Activated CD4-positive, CD25-positive, alpha-beta regulatory T cell (primary cell): Measurements from ENCODE around the gene PHLDA2.
"Not testable (repeated sequence)": the region's sequence is repeated elsewhere in the genome, so short reads cannot be mapped to it uniquely, and the experiment has no call there.

ENCODE experiments used
- DNase-seq, 4 experiments: peaks; one replicate each; lab custom pipeline; 2025; lab: John Stamatoyannopoulos, UW

PHLDA2 gene

DNA sequence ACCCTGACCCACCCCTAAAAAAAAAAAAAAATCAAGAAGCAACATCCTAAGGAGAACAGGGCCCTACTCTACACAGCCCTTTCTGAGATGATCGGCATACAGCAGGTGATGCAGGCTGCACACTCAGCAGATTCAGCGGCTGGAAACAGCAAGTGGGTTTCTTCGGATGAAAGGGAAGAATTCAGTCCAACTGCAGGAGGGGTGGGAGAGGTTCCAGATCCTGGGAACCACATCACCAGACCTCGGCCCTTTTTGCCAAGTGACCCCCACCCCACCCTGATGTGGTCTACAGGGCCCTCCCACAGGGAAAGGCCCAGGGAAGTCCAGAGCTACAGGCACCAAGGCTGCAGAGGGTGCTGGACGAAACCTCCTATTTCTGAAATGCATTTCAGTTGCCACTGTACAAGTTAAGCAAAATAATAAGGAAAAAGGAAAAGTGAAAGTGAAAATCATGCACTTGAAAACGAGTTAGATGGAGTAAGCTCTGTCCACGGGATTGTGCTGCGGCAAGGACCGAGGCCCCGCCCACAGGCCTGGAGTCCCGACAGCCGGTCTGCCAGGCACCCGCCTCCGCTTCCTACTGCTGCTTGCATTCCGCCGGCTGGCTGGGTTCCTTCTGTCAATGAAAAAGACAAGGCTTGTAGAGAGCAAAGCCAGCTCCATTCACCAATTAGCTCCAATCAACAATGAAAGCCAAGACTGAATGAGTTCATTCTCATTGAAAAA lies 16.0 kb upstream of the PHLDA2 start:
- no peak for DNase-seq

DNA sequence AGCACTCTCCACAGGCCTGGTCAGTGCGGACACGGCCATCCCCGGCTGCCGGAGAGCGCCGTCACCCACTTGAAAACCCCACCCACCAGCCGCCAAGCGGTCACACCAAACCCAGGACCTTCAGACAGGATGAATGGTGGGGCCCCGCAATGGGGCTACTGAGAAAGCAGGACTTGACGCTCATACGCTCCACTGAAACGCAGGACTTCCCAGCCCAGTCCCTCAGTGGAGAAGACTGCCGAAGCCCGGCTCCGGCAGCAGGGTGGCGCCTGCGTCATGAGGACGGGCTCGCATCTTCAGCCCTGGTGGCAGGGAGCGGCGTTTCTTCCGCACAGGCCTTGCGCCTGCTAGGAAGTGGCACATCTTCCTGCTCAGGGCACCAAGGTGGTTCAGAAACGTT lies 15.3 kb upstream of the PHLDA2 start:
- no peak for DNase-seq

DNA sequence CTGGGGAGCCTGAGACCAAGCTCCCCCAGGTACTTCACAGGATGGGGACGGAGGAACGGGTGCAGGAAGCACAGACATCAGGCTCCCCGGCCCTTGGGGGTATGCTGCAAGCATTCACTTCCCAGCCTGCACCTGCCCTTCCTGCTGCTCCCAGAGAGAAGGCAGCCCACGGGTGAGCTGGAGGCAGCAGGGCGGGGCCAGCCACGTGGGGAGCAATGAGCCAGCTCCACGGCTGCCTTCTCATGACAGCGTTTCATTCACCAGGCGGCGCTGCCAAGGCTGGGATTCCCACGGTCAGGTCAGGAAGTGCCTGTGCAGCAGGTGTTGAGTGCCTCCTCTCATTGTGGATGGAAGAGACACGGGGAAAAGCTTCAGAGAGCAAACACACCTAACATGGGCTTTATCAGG lies 14.5 kb upstream of the PHLDA2 start:
- no peak for DNase-seq

DNA sequence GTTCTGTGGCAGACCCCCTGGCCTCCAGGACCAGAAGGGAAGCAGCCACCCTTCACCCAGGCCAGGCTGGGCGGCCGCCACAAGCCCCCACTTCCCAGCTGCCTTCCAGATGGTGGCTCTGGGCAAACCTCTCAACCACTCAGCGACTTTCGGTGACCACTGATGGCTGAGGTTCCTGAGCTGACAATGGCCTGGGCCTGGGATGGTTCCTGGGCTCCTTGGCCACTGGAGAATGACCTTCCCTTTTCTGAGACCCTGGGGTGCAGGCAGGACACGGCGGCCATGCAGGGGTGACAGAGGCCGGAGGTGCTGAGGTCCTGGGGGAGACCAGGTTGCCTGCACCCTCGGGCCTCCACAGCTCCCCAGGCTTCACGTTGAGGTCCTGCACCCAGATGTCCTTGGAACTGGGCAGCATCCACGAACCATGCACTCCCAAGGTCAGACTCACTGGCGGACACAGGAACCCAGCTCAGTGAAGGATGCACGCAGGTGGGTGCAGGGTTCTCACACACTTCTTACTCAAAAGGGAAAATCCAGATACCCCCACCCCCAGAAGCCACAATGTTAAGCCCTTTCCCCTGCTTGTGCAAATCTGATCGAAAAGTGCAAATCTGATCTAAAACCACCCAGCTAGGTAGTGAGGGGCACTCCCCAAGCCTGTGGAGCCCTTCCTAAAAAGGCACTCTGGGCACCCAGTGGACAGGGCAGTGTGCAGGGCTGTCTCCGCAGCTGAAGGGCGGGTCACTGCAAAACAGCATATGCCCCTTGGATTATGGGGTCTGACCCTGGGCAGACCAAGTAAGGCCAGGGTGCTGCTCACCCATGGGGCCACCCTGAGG lies 13.9 kb upstream of the PHLDA2 start:
- DNase-seq = no peak

DNA sequence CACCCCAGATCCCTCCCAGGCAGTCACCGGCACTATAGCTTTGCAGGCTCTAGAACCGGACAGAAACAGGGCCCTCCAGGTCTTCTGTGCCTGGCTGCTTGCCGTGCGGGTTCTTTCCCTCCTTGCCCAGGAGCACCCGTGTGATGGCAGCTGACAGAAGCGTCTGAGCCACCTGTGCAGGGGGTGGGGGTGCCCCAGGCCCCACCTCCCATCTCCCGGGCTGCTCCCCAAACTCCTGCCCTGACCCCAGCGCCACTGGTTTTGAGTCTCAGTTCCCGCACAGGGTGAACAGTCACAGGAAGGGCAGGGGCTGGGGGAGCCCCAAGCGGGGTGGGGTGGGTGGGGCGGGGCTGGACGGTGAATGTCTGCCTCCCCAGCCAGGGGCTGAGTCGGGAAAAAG lies 13.2 kb upstream of the PHLDA2 start:
- no peak for DNase-seq

DNA sequence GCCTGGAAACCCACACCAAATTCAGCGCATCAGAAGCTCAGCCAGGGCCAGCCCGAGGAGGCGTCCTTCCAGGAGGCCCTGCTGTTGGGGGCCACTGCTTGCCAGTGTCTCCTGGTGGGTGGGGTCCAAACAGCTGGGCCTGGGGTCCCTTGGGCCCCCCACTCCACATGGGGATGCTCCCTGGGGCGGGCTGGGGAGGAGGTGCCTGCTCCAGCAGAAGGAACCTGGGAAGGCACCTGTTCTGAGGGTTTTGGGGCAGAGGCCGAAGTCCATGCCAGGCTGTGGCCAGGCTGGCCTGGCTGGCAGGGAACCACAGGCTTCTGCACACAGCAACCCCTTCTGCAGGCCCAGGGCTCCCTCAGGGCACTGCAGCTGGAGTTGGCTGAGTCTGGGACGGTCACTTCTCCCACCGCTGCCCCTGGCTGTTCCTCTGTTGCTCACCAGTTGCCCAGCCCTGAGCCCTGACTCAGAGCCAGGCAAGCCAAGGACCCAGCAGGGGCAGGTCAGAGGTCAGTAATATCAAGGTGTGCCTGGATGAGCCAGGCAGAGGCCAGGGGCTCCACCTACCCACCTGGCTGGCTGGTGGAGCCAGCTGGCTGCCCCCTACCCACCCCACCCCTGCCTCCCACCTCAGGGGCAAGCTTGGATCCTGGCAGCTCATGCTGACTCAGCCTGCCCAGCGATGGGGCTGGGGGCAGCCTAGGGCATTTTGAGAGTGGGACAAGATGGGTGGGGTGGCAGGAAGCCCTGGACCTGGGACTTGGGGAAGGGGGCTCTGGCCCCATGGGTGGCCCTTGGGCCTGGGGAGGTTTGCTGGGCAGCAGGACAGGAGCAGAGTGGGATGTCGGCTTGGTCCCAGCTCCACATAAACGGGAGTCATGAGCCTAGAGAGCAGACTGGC lies 12.0 kb upstream of the PHLDA2 start:
- no peak for DNase-seq

DNA sequence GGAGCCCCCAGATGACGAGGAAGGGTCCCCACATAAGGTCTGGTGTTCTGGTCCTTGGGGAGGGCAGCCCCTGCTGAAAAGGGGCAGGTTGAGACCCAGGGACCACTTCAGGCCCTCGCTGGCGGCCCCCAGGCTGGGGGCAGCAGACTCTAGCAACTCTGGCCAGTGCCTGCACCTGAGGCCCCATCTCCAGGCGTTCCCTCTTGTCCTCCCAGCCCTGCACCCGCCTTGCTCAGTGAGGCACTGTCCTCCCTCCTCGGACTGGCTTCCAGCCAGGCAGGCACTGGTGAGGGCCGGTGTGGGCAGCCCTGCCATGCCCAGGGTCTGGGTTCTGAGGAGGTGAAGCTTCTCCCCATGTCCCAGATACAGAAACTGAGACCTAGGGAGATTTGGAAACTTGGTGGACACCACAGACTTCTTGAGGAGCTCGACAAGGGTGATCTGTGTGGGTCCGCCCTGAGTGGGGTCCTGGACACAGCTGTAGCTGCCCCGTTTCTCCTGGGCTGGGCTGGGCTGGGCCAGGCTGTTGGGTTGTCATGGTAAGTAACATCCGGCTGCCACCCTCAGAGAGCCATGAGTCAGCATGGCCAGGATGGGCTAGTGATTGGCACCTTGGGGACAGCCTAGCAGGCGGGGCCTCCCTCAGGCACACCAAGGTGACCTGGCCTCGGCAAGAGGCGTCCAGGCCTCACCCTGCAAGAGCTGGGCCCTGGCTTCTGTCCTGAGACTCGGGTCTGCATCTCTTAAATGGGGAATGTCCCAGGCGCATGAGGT lies 11.1 kb upstream of the PHLDA2 start:
- no peak for DNase-seq

DNA sequence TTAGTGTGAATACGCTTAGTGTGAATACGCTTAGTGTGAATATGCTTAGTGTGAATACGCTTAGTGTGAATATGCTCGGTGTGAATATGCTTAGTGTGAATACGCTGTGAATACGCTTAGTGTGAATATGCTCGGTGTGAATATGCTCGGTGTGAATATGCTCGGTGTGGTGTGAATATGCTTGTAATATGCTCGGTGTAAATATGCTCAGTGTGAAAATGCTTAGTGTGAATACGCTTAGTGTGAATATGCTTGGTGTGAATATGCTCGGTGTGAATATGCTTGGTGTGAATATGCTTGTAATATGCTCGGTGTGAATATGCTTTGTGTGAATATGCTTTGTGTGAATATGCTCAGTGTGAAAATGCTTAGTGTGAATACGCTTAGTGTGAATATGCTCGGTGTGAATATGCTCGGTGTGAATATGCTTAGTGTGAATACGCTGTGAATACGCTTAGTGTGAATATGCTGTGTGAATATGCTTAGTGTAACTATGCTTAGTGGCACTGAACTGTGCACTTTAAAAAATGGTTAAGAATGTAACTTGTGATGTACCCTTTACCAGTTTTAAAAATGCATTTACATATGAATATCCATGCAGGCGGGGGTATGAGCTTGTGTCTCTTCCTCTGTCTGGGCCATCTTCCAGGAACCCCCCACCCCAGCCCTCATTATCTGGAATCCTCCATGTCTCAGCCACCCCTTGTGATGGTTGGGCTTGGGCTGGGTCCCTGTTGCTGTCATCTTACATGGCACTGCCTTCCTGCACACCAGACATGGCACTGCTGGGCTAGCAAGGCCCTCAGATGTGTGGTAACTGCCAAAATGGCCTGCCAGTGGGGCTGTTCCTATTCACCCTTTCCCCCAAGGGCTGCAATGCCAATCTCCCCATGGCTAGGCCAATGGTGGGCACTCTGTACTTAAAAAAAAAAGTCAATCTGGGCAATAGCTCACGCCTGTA lies 9.5 kb upstream of the PHLDA2 start:
- DNase-seq = not testable (repeated sequence)

DNA sequence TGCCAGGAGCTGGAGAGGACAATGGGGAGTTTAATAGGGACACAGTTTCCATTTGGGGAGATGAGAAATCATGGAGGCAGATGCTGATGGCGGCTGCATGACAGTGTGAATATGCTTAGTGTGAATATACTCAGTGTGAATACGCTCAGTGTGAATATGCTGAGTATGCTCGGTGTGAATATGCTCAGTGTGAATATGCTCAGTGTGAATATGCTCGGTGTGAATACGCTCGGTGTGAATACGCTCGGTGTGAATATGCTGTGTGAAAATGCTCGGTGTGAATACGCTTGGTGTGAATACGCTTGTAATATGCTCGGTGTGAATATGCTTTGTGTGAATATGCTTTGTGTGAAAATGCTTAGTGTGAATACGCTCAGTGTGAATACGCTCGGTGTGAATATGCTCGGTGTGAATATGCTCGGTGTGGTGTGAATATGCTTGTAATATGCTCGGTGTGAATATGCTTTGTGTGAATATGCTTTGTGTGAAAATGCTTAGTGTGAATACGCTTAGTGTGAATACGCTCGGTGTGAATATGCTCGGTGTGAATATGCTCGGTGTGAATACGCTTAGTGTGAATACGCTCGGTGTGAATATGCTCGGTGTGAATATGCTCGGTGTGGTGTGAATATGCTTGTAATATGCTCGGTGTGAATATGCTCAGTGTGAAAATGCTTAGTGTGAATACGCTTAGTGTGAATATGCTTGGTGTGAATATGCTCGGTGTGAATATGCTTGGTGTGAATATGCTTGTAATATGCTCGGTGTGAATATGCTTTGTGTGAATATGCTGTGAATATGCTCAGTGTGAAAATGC lies 8.6 kb upstream of the PHLDA2 start:
- DNase-seq = not testable (repeated sequence)

DNA sequence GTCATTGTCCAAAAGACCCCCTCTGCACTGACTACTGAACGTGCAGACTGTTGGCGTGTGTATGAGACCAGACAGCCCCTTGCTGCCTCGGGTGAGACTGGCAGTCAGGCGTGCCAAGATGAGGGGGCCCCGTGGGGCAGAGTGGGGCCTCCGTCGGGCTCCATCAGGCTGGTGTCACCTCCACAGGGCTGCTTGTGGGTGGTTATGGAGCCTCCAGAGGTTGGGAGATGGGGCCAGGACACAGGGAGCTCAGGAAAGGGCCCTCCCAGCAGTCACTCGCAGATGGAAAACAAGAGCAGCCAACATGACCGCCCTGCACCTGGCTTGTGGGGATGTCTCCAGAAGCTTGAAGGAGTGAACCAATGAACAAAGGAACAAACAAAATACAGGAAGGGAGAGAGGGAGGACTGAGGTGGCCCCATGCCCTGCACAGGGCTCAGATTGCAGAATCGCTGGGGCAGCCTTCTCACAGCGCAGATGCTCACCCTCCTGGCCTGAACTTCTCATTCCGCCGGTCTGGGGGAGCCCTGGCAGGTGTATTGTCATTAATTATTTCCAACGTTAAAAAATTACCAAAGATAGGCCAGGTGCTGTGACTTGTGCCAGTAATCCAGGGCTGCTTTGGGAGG lies 5.5 kb upstream of the PHLDA2 start:
- DNase-seq = no peak

DNA sequence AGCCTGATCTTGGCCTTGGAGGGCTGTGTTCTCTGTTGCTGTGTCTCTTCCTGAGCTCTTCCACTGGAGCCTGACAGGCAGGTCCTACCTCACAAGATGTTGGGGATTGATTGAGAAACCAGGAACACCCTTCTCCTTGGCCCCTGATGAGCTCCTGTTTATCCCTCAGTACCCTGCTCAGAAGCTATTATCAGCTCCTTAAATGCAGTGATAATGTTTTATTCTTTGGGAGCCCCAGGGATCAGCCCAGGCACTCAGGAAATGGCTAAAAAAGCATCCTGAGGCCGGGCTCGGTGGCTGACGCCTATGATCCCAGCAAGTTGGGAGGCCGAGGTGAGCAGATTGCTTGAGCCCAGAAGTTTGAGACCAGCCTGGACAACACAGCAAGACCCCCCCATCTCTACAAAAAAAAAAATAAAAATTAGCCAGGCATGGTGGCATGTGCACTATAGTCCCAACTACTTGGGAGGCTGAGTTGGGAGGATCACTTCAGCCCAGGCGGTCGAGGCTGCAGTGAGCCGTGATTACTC lies 4.9 kb upstream of the PHLDA2 start:
- no peak for DNase-seq

DNA sequence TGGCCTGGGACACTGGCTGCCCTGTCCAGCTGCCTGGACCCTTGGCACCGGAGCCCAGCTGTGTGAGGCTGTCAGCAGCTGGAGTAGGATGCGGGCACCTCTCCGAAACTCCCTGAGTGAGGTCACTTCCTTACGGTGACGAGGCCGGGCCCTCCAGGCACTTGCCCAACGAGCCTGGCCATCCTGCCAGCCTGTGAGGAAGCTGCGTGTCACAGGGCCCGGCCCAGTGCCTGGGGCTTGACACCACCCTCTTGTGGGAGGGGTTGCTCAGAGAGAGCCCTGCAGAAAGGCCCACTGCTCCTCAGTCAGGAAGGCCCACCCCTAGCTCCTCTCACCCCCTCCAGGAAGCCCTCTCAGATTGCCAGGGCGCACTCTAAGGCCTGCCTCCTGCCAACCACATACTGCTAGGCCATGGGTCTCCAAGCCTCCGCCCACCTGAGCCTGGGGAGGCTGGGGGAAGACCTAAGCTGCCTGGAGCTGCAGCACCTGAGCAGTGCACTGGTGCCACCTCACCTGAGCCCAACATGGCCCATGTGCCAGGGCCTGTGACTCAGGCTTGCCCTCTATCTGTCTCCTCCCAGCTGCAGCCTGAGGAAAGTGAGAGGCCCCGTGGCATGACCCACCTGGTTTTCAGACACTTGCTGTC lies 4.3 kb upstream of the PHLDA2 start:
- no peak for DNase-seq

DNA sequence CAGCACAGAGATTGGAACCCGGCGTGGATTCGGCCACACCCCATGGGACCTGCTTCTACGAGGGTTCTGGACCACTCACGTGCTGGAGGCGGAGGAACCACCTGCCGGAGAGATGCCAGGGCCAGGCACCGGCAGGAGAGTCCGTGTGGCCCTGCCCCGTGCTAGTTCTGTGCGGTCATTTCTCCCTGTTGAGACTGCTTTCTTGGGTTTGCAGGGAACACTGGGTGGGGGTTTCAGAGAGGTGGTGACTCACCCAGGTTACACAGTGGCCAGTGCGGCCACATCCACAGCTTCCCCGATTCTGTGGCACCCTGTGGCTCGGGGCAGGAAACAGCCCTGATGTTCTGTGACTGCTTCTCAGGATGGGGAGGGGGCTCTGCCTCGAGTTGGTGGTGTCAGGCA lies 3.6 kb upstream of the PHLDA2 start:
- DNase-seq = no peak

DNA sequence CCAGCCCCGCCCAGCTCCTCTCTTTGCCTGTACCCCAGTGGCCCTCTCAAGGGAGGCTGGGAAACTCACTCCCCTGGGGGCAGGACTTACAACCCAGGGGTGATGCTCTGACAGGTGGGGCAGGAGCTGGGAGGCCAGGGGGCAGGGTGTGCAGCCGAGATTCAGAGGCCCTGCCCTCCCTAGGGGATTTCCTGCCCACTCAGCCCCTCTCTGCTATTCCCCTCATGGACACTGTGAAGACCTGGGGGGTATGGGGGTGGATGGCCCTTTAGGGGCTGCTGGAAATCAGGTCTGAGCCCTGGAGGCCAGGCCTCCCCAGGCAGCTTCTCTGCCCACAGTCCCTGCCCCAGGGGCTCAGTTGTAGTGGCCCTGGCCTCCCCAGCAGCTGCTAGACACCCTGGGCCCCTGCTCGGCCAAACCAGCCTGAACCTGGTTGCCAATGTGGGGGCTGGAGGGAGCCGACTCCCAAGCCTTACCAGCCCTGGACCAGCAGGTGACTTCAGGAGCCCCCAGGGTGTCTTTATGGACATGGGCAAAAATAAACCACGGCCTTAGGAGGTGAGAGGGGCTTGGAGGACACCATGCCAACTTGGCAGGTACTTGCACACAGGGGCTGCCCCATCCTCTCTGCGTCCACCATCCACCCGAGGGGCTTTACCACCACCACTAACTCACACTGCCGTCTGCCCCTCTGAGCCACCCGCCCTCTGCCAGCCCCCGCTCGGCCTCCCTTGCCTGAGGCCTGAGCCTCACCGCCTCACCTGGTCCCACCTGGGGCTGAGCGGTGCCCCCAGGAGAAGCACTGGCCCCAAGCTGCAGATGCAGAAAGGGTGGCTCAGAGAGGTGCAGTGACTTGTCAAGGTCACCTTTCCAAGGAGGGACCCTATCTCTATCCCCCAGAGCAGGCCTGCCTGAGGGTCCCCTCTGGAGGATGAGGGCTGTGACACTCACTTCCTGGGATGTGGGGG lies 2.8 kb upstream of the PHLDA2 start:
- no peak for DNase-seq

DNA sequence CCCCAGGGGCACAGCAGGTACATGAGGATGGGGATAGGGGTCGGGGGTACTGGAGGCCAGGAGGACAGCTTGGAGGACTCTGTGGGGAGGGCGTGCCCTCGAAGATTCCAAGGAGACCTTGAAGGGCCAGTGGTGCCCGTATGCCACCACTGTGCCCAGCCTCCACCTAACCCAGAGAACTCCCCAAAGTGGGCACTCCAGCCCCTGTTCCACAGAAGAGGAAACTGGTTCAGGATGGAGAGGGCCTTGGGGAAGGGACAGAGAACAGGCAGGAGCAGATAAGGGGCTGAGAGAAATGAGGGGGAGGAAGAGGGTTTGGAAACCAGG lies 2.2 kb upstream of the PHLDA2 start:
- no peak for DNase-seq

DNA sequence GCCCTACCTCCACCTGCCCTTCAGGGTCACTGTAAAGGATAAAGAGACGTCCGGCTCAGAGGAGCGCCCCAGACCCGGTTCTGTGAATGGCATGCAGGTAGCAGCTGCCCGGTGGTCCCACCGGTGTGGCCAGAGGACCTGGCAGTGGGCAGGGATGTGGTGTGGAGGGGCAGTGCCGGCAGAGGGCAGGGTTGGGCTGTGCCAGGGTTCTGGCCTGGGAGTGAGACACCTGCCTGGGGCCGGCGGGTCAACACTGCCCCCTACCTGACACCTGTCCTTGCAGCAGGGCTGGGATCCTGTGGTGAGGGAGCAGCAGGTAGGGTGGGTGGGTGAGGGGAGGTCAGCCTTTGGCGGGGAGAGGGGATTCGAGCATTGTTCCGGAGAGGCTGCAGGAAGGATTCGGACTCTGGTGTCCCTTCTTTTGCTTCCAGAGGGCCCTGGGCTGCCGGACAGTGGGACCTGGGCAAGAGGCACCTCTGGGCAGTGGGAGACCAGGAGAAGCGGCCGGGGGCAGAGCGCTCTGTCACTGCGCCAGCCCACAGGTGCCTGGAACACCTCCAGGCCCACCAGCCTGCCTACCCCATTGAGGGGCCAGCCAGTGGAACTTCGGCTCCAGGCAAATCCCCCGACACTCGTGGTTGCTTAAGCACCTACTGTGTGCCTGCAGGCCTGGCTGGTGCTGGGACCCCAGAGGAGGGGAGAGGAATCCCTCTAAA lies 1.6 kb upstream of the PHLDA2 start:
- DNase-seq = peak in 1 of 4 experiments; percentile 33
